Measurements from ENCODE around the gene FAM78A. TPM values are rescaled to one million over a fixed set of nuclear protein-coding genes. Genes with fewer than 3 reads are reported as not detected.
A peak's percentile ranks its signal among the peaks of the same experiment; 100 is the strongest.
"Not testable (repeated sequence)": the region's sequence is repeated elsewhere in the genome, so short reads cannot be mapped to it uniquely, and the experiment has no call there.

FAM78A gene
- total RNA-seq, 1 donor from 2014 or later: 0.73 TPM

DNA sequence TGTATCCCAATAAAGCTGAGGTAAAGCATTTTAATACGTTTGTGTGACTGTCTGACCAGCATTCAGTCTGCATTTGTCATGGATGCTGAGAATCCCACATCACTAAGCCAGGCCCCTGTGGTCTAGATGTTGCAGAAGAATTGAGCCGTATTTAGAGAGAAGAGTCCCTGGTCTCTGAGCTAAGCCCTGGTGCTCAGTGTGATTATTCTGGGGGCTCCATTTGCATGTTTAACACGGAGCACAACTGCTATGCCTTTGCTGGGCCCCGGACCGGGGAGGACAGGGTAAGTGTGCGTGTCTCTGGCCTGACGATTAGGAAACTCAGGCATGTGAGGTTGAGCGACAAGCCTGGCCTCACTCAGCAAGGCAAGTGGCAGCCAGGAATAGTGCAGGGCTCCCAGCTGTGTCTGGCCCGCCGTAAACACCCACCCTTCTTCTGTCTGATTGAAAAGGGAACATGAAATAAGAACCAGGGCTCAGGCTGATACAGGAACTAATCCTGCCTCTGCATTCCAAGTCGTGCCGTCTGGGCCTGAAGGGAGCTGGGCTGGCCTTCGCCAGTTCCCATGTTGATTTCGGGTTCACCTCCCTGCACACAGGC, 22.3 kb downstream of the FAM78A start:
- H3K27me3 Mint-ChIP-seq (ENCODE audit: low read depth, unreplicated experiment): peaks cover 3% of the 10 kb centered on the region
- FAIRE-seq: no peak

GRCh38 chr9:131252120-131252519, 24.2 kb downstream of the FAM78A start:
- no peak overlapping the region for H3K9ac ChIP-seq (ENCODE audit: low read length)
- H3K4me1 Mint-ChIP-seq (ENCODE audit: low read depth, unreplicated experiment): peaks cover 10% of the 10 kb centered on the region
- H3K4me3 Mint-ChIP-seq (ENCODE audit: unreplicated experiment): no peak overlapping the region
- no peak for FAIRE-seq
- no peaks in the 10 kb centered on the region for H4K20me1 ChIP-seq (ENCODE audit: insufficient read depth, low read length)
- no peak overlapping the region for H2AFZ ChIP-seq (ENCODE audit: low read depth, low read length)
- no peak overlapping the region for H3K27ac ChIP-seq (ENCODE audit: low read depth, low read length)
- TF ChIP-seq CTCF (IDR thresholded peaks at IDR 0.05; ENCODE audit: insufficient read depth, low read depth, low read length) (no peak), EZH2 (IDR thresholded peaks at IDR 0.05; ENCODE audit: insufficient read depth, low read length) (no peak)
- no peak overlapping the region for H3K4me2 ChIP-seq (ENCODE audit: low read length)
- no peaks in the 10 kb centered on the region for H3K9me3 ChIP-seq (ENCODE audit: insufficient read depth, low read depth, low read length)
- no peaks in the 10 kb centered on the region for H3K36me3 ChIP-seq (ENCODE audit: insufficient read depth, low read length)
- H3K4me3 ChIP-seq (ENCODE audit: insufficient read depth, low read depth, low read length): no peak overlapping the region
- no peak for DNase-seq (ENCODE audit: low read depth)
- H3K27ac Mint-ChIP-seq (ENCODE audit: unreplicated experiment): no peak overlapping the region
- peaks cover 10% of the 10 kb centered on the region for H3K4me1 ChIP-seq (ENCODE audit: insufficient read depth, low read length)
- no peaks in the 10 kb centered on the region for H3K27me3 ChIP-seq (ENCODE audit: insufficient read depth, low read length)
- no peaks in the 10 kb centered on the region for H3K36me3 Mint-ChIP-seq (ENCODE audit: low read depth, unreplicated experiment)
- H3K79me2 ChIP-seq (ENCODE audit: insufficient read depth, low read length): no peaks in the 10 kb centered on the region
- no peaks in the 10 kb centered on the region for H3K9me3 Mint-ChIP-seq (ENCODE audit: unreplicated experiment)
- H3K27me3 Mint-ChIP-seq (ENCODE audit: low read depth, unreplicated experiment): peaks cover 7% of the 10 kb centered on the region

More for the DNA sequence above, 22.3 kb downstream of the FAM78A start:
- no peaks in the 10 kb centered on the region for H3K79me2 ChIP-seq (ENCODE audit: insufficient read depth, low read length)
- no peaks in the 10 kb centered on the region for H3K27me3 ChIP-seq (ENCODE audit: insufficient read depth, low read length)
- no peak overlapping the region for H3K4me3 ChIP-seq (ENCODE audit: insufficient read depth, low read depth, low read length)
- no peak overlapping the region for H3K9ac ChIP-seq (ENCODE audit: low read length)
- H3K4me3 Mint-ChIP-seq (ENCODE audit: unreplicated experiment): no peak overlapping the region
- no peak overlapping the region for H3K4me2 ChIP-seq (ENCODE audit: low read length)
- peaks cover 10% of the 10 kb centered on the region for H3K4me1 Mint-ChIP-seq (ENCODE audit: low read depth, unreplicated experiment)
- H3K36me3 ChIP-seq (ENCODE audit: insufficient read depth, low read length): no peaks in the 10 kb centered on the region
- no peaks in the 10 kb centered on the region for H3K9me3 ChIP-seq (ENCODE audit: insufficient read depth, low read depth, low read length)
- TF ChIP-seq EZH2 (IDR thresholded peaks at IDR 0.05; ENCODE audit: insufficient read depth, low read length): no peak
- no peak for TF ChIP-seq CTCF (IDR thresholded peaks at IDR 0.05; ENCODE audit: insufficient read depth, low read depth, low read length)
- H4K20me1 ChIP-seq (ENCODE audit: insufficient read depth, low read length): no peaks in the 10 kb centered on the region
- H3K27ac ChIP-seq (ENCODE audit: low read depth, low read length): no peak overlapping the region
- no peaks in the 10 kb centered on the region for H3K9me3 Mint-ChIP-seq (ENCODE audit: unreplicated experiment)
- H3K4me1 ChIP-seq (ENCODE audit: insufficient read depth, low read length): peaks cover 10% of the 10 kb centered on the region
- no peak overlapping the region for H2AFZ ChIP-seq (ENCODE audit: low read depth, low read length)
- no peaks in the 10 kb centered on the region for H3K36me3 Mint-ChIP-seq (ENCODE audit: low read depth, unreplicated experiment)
- DNase-seq (ENCODE audit: low read depth): peak; percentile 61
- H3K27ac Mint-ChIP-seq (ENCODE audit: unreplicated experiment): peak overlapping the region; percentile 78

GRCh38 chr9:131246618-131247017, 29.7 kb downstream of the FAM78A start:
- Histone ChIP-seq H3K9me3 (ENCODE audit: insufficient read depth, low read depth, low read length) (no peaks in the 10 kb centered on the region), H3K36me3 (ENCODE audit: insufficient read depth, low read length) (no peaks in the 10 kb centered on the region), H3K79me2 (ENCODE audit: insufficient read depth, low read length) (no peaks in the 10 kb centered on the region), H4K20me1 (ENCODE audit: insufficient read depth, low read length) (no peaks in the 10 kb centered on the region), H3K4me2 (ENCODE audit: low read length) (no peak overlapping the region), H3K4me3 (ENCODE audit: insufficient read depth, low read depth, low read length) (no peak overlapping the region), H2AFZ (ENCODE audit: low read depth, low read length) (no peak overlapping the region), H3K4me1 (ENCODE audit: insufficient read depth, low read length) (no peaks in the 10 kb centered on the region), H3K9ac (ENCODE audit: low read length) (no peak overlapping the region), H3K27ac (ENCODE audit: low read depth, low read length) (no peak overlapping the region), H3K27me3 (ENCODE audit: insufficient read depth, low read length) (no peaks in the 10 kb centered on the region)
- Mint-ChIP-seq H3K27me3 (ENCODE audit: low read depth, unreplicated experiment) (peaks cover 7% of the 10 kb centered on the region), H3K36me3 (ENCODE audit: low read depth, unreplicated experiment) (peaks cover 3% of the 10 kb centered on the region), H3K4me3 (ENCODE audit: unreplicated experiment) (no peak overlapping the region), H3K9me3 (ENCODE audit: unreplicated experiment) (peaks cover 9% of the 10 kb centered on the region), H3K4me1 (ENCODE audit: low read depth, unreplicated experiment) (no peaks in the 10 kb centered on the region), H3K27ac (ENCODE audit: unreplicated experiment) (no peak overlapping the region)
- no peak for DNase-seq (ENCODE audit: low read depth)
- TF ChIP-seq EZH2 (IDR thresholded peaks at IDR 0.05; ENCODE audit: insufficient read depth, low read length) (no peak), CTCF (IDR thresholded peaks at IDR 0.05; ENCODE audit: insufficient read depth, low read depth, low read length) (no peak)
- no peak for FAIRE-seq

- DNase-seq (ENCODE audit: low read depth); H4K20me1 ChIP-seq (ENCODE audit: insufficient read depth, low read length); H3K4me3 Mint-ChIP-seq (ENCODE audit: unreplicated experiment); H3K4me1 ChIP-seq (ENCODE audit: insufficient read depth, low read length); H3K4me2 ChIP-seq (ENCODE audit: low read length); H3K79me2 ChIP-seq (ENCODE audit: insufficient read depth, low read length); H3K27me3 ChIP-seq (ENCODE audit: insufficient read depth, low read length); H3K36me3 Mint-ChIP-seq (ENCODE audit: low read depth, unreplicated experiment); H3K27ac Mint-ChIP-seq (ENCODE audit: unreplicated experiment); H3K4me3 ChIP-seq (ENCODE audit: insufficient read depth, low read depth, low read length); H3K27ac ChIP-seq (ENCODE audit: low read depth, low read length); H3K9ac ChIP-seq (ENCODE audit: low read length); H2AFZ ChIP-seq (ENCODE audit: low read depth, low read length); H3K9me3 ChIP-seq (ENCODE audit: insufficient read depth, low read depth, low read length); H3K36me3 ChIP-seq (ENCODE audit: insufficient read depth, low read length); H3K27me3 Mint-ChIP-seq (ENCODE audit: low read depth, unreplicated experiment); H3K4me1 Mint-ChIP-seq (ENCODE audit: low read depth, unreplicated experiment); H3K9me3 Mint-ChIP-seq (ENCODE audit: unreplicated experiment); FAIRE-seq: not testable (repeated sequence)
Observed at GRCh38 chr9:131244331-131244730, 32.0 kb downstream of the FAM78A start.

Measured in astrocyte (in vitro differentiated cells and primary cell).